Astrocyte of the spinal cord (primary cell): ENCODE results near the gene NYNRIN.

Source experiments
- DNase-seq: peaks from one replicate; pipeline ENCODE4 v3.0.0; 2011; ENCODE audit warnings: low read depth, low spot score
- H3K4me3 ChIP-seq: 2 replicates; pipeline ENCODE4 v1.5.1; 2011; ENCODE audit warnings: low read depth, mild to moderate bottlenecking, low read length, moderate library complexity
- CTCF ChIP-seq: IDR thresholded peaks from 2 replicates; pipeline ENCODE4 v1.5.1; 2012; ENCODE audit warnings: low read depth, mild to moderate bottlenecking, low read length, inconsistent platforms
- in situ Hi-C: cut with HindIII; loops from 2 replicates; pipeline ENCODE4 v1.10.0; 2017; ENCODE audit warnings: low sequenced_read_pairs

Gene NYNRIN

GRCh38 chr14:24356208-24356607 is 42.6 kb upstream of the NYNRIN start:
- in situ Hi-C loops, result no loop called here
- TF ChIP-seq CTCF, result no peak
- DNase-seq, result no peak
- no peak overlapping the region for H3K4me3 ChIP-seq

- H3K4me3 ChIP-seq, result no peak overlapping the region
- no peak for DNase-seq
- in situ Hi-C loops, result no loop called here
- no peak for TF ChIP-seq CTCF
Observed at GRCh38 chr14:24360281-24360680, 38.5 kb upstream of the NYNRIN start.

- no peak for TF ChIP-seq CTCF
- in situ Hi-C loops, result no loop called here
Observed at GRCh38 chr14:24361326-24361725, 37.5 kb upstream of the NYNRIN start.

GRCh38 chr14:24362241-24362960 is 36.4 kb upstream of the NYNRIN start:
- H3K4me3 ChIP-seq, result no peak overlapping the region
- DNase-seq, result no peak
- TF ChIP-seq CTCF, result no peak
- in situ Hi-C loops, result no loop called here

More at GRCh38 chr14:24361326-24361725, 37.5 kb upstream of the NYNRIN start:
- no peak for DNase-seq
- H3K4me3 ChIP-seq, result no peak overlapping the region

GRCh38 chr14:24363401-24363800 is 35.4 kb upstream of the NYNRIN start:
- DNase-seq, result no peak
- in situ Hi-C loops, result no loop called here
- no peak for TF ChIP-seq CTCF
- H3K4me3 ChIP-seq, result no peak overlapping the region

- H3K4me3 ChIP-seq, result no peak overlapping the region
- TF ChIP-seq CTCF, result no peak
- no peak for DNase-seq
- in situ Hi-C loops, result no loop called here
Observed at GRCh38 chr14:24364841-24365240, 34.0 kb upstream of the NYNRIN start.
